Inflammatory macrophage treated with lipopolysaccharide for 1 hour (primary cell): ENCODE data around the gene EVPL.

Experiments used
- DNase-seq, 2 donors: peaks; one replicate each; pipeline ENCODE4 v3.0.0-alpha.2; 2020 to 2022

Gene EVPL

GRCh38 chr17:76017481-76018339 is 9.4 kb downstream of the EVPL start:
- no peak for DNase-seq

- DNase-seq, result no peak
Measured at GRCh38 chr17:76014925-76015261, 12.2 kb downstream of the EVPL start.

GRCh38 chr17:76014100-76014924 is 12.8 kb downstream of the EVPL start:
- DNase-seq, result peak; percentile 27 to 75

- DNase-seq, result no peak
Measured at GRCh38 chr17:76013377-76013932, 13.7 kb downstream of the EVPL start.

GRCh38 chr17:76011951-76012350 is 15.2 kb downstream of the EVPL start:
- DNase-seq, result no peak

GRCh38 chr17:76009969-76010661 is 17.0 kb downstream of the EVPL start:
- DNase-seq, result no peak

GRCh38 chr17:76009447-76009846 is 17.7 kb downstream of the EVPL start:
- DNase-seq, result no peak

GRCh38 chr17:76008630-76009425 is 18.3 kb downstream of the EVPL start:
- no peak for DNase-seq

GRCh38 chr17:76008208-76008607 is 18.9 kb downstream of the EVPL start:
- no peak for DNase-seq

- DNase-seq, result no peak
Measured at GRCh38 chr17:76007850-76008165, 19.3 kb downstream of the EVPL start.

- no peak for DNase-seq
Measured at GRCh38 chr17:76007131-76007849, 19.8 kb downstream of the EVPL start.

GRCh38 chr17:76005263-76006149 is 21.6 kb downstream of the EVPL start:
- peak; percentile 34 to 96 for DNase-seq

GRCh38 chr17:76004750-76005262 is 22.3 kb downstream of the EVPL start:
- no peak for DNase-seq

GRCh38 chr17:76003915-76004314 is 23.2 kb downstream of the EVPL start:
- no peak for DNase-seq

- no peak for DNase-seq
Measured at GRCh38 chr17:76002100-76002499, 25.0 kb downstream of the EVPL start.

GRCh38 chr17:76000755-76001521 is 26.2 kb downstream of the EVPL start, which contains the start of gene CDK3:
Gene CDK3, plus strand, starts transcription at chr17:76000855. Its CDS starts 571 bp downstream, at chr17:76001426.
- no peak for DNase-seq

- peak in 1 of 2 donors; percentile 79 for DNase-seq
Measured at GRCh38 chr17:76000016-76000754, 26.9 kb downstream of the EVPL start.

- DNase-seq, result no peak
Measured at GRCh38 chr17:75998327-75998795, 28.7 kb downstream of the EVPL start.
